Adipocyte (in vitro differentiated cells): Measurements from ENCODE around the gene RAD50.
A peak's percentile ranks its signal among the peaks of the same experiment; 100 is the strongest.
"Not testable (repeated sequence)": the region's sequence is repeated elsewhere in the genome, so short reads cannot be mapped to it uniquely, and the experiment has no call there.

Experiments
- DNase-seq: peaks from one replicate; pipeline ENCODE4 v3.0.0-alpha.2; 2015; ENCODE audit warnings: low read depth
- H3K27me3 ChIP-seq: replicated peaks from 2 replicates; pipeline ENCODE4 v1.7.0; 2013; ENCODE audit warnings: mild to moderate bottlenecking, low read length, moderate library complexity; ENCODE audit not compliant: control insufficient read depth, insufficient read depth
- H3K36me3 ChIP-seq: 2 replicates; pipeline ENCODE4 v1.7.0; 2013; ENCODE audit warnings: low read length, mild to moderate bottlenecking, moderate library complexity; ENCODE audit not compliant: control insufficient read depth, insufficient read depth, severe bottlenecking
- H3K4me1 ChIP-seq: 2 replicates; pipeline ENCODE4 v1.7.0; 2013; ENCODE audit warnings: mild to moderate bottlenecking, low read length, moderate library complexity; ENCODE audit not compliant: control insufficient read depth, insufficient read depth
- H3K4me3 ChIP-seq: 2 replicates; pipeline ENCODE4 v1.7.0; 2013; ENCODE audit warnings: mild to moderate bottlenecking, low read length, moderate library complexity
- H3K9ac ChIP-seq: 2 replicates; pipeline ENCODE4 v1.7.0; 2013; ENCODE audit warnings: mild to moderate bottlenecking, low read length, moderate library complexity
- H3K9me3 ChIP-seq: 2 replicates; pipeline ENCODE4 v1.7.0; 2013; ENCODE audit warnings: mild to moderate bottlenecking, low read length, moderate library complexity; ENCODE audit not compliant: control insufficient read depth

Gene RAD50

DNA sequence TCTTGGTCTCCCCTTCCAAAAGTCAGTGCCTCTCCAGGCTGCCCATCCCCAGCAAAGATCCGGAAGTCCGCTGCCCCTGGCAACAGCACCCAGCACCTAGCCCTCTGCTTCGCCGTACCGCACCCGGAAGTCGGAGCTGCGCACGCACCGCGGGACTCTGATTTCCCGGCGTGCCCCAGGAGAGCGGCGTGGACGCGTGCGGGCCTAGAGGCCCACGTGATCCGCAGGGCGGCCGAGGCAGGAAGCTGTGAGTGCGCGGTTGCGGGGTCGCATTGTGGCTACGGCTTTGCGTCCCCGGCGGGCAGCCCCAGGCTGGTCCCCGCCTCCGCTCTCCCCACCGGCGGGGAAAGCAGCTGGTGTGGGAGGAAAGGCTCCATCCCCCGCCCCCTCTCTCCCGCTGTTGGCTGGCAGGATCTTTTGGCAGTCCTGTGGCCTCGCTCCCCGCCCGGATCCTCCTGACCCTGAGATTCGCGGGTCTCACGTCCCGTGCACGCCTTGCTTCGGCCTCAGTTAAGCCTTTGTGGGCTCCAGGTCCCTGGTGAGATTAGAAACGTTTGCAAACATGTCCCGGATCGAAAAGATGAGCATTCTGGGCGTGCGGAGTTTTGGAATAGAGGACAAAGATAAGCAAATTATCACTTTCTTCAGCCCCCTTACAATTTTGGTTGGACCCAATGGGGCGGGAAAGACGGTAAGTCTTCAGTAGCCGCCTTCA lies at the start of gene RAD50:
Gene RAD50, plus strand, starts transcription at position 215 of the 715 bp plus-strand sequence. Its CDS starts 348 bp downstream, at position 563.
- Histone ChIP-seq H3K36me3 (peaks cover 26% of the 10 kb centered on the region), H3K27me3 (no peaks in the 10 kb centered on the region), H3K9me3 (no peaks in the 10 kb centered on the region), H3K9ac (peak within 1 kb of the TSS; percentile 92), H3K4me3 (peak within 1 kb of the TSS; percentile 94), H3K4me1 (peaks cover 18% of the 10 kb centered on the region)
- DNase-seq = peak; percentile 96

DNA sequence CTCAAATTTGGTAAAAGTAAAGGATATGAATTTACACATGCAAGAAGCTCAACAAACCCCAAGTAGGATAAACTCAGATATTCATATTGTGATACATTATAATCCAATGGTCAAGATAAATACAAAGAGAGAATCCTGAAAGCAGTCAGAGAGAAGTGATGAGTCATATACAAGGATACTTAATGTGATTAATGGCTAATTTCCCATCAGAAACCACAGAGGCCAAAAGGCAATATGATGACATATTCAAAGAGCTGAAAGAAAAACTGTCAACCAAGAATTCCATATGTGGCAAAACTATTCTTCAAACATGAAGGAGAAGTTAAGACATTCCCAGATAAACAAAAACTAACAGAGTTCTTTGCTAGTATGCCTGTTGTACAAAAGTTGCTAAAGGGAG lies 46.7 kb upstream of the RAD50 start:
- peaks cover 12% of the 10 kb centered on the region for H3K4me1 ChIP-seq
- H3K36me3 ChIP-seq = no peaks in the 10 kb centered on the region
- no peak overlapping the region for H3K9ac ChIP-seq
- H3K27me3 ChIP-seq = no peaks in the 10 kb centered on the region
- H3K9me3 ChIP-seq = peaks cover 19% of the 10 kb centered on the region
- H3K4me3 ChIP-seq = no peak overlapping the region
- no peak for DNase-seq

GRCh38 chr5:132513618-132514336 lies 43.0 kb upstream of the RAD50 start:
- H3K9ac ChIP-seq, H3K36me3 ChIP-seq, H3K4me1 ChIP-seq, H3K27me3 ChIP-seq, DNase-seq, H3K4me3 ChIP-seq: not testable (repeated sequence)
- peaks cover 19% of the 10 kb centered on the region for H3K9me3 ChIP-seq

DNA sequence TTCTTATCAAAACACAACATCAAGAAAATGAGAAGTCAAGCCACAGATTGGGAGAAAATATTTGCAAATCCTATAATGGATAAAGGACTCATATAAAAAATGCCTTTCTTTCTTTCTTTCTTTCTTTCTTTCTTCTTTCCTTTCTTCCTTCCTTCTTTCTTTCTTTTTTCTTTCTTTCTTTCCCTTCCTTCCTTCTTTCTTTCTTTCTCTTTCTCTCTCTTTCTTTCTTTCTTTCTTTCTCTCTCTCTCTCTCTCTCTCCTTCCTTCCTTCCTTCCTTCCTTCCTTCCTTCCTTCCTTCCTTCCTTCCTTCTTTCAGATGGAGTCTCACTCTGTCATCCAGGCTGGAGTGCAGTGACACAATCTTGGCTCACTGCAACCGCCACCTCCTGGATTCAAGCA lies 34.7 kb upstream of the RAD50 start:
- not testable (repeated sequence) for H3K36me3 ChIP-seq, H3K9ac ChIP-seq, H3K27me3 ChIP-seq, H3K4me1 ChIP-seq, H3K4me3 ChIP-seq, DNase-seq
- peaks cover 13% of the 10 kb centered on the region for H3K9me3 ChIP-seq

GRCh38 chr5:132524877-132525276 lies 31.9 kb upstream of the RAD50 start:
- DNase-seq, H3K27me3 ChIP-seq, H3K4me1 ChIP-seq, H3K9ac ChIP-seq, H3K36me3 ChIP-seq, H3K4me3 ChIP-seq: not testable (repeated sequence)
- H3K9me3 ChIP-seq = peaks cover 13% of the 10 kb centered on the region

DNA sequence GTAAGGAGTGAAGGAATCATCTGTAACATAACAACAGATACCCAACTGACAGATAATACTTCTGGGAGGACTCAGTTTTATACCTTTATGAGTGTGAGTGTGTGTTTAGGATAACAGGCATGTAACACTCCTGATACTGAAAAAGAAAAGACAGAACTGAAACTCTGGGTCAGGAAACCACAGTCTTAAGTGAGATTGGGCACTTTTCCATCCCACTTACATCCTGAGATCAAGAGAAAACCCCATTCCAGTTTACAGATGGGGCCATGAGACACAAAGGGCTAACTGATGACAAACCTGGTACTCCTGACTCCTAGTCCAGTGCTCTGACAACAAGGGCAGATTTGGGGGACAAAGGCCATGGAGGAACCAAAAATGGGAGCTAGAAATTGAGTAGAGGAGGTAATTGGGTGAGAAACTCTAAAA lies 31.5 kb upstream of the RAD50 start:
- H3K9me3 ChIP-seq = peaks cover 10% of the 10 kb centered on the region
- no peak overlapping the region for H3K4me3 ChIP-seq
- H3K27me3 ChIP-seq = no peaks in the 10 kb centered on the region
- DNase-seq = no peak
- no peak overlapping the region for H3K9ac ChIP-seq
- H3K36me3 ChIP-seq = no peaks in the 10 kb centered on the region
- peaks cover 4% of the 10 kb centered on the region for H3K4me1 ChIP-seq

- Histone ChIP-seq H3K4me3 (no peak overlapping the region), H3K9me3 (peaks cover 5% of the 10 kb centered on the region), H3K36me3 (no peaks in the 10 kb centered on the region), H3K9ac (no peak overlapping the region), H3K27me3 (no peaks in the 10 kb centered on the region), H3K4me1 (peaks cover 4% of the 10 kb centered on the region)
- DNase-seq = peak; percentile 86
Observed at GRCh38 chr5:132526290-132526973, 30.3 kb upstream of the RAD50 start.

- H3K27me3 ChIP-seq = no peaks in the 10 kb centered on the region
- H3K4me1 ChIP-seq = peaks cover 4% of the 10 kb centered on the region
- no peak overlapping the region for H3K9ac ChIP-seq
- DNase-seq = no peak
- no peaks in the 10 kb centered on the region for H3K9me3 ChIP-seq
- H3K4me3 ChIP-seq = no peak overlapping the region
- H3K36me3 ChIP-seq = no peaks in the 10 kb centered on the region
Observed at GRCh38 chr5:132526974-132527564, 29.7 kb upstream of the RAD50 start.

- peaks cover 4% of the 10 kb centered on the region for H3K4me1 ChIP-seq
- no peaks in the 10 kb centered on the region for H3K27me3 ChIP-seq
- H3K4me3 ChIP-seq = no peak overlapping the region
- no peaks in the 10 kb centered on the region for H3K9me3 ChIP-seq
- no peaks in the 10 kb centered on the region for H3K36me3 ChIP-seq
- DNase-seq = no peak
- no peak overlapping the region for H3K9ac ChIP-seq
Observed at GRCh38 chr5:132528021-132528420, 28.8 kb upstream of the RAD50 start.

GRCh38 chr5:132528866-132529634 lies 27.7 kb upstream of the RAD50 start:
- Histone ChIP-seq H3K36me3 (no peaks in the 10 kb centered on the region), H3K9me3 (no peaks in the 10 kb centered on the region), H3K4me1 (peaks cover 4% of the 10 kb centered on the region), H3K27me3 (no peaks in the 10 kb centered on the region), H3K9ac (no peak overlapping the region), H3K4me3 (no peak overlapping the region)
- DNase-seq = no peak
